SK-N-SH (cell line): ENCODE results near the gene ME1. TPM values are rescaled to one million over a fixed set of nuclear protein-coding genes. Genes with fewer than 3 reads are reported as not detected.

Experiments used
- CTCF ChIA-PET: fragments of 300-600, 350-600 bp; formaldehyde crosslinking; extraction: SDS; loops from one replicate; lab custom pipeline; 2021; lab: Yijun Ruan, JAX
- POLR2A ChIA-PET: fragments of 350-600 bp; sonication (Branson Sonifier 250); formaldehyde crosslinking; extraction: SDS; loops from one replicate; lab custom pipeline; 2020; ENCODE audit warnings: antibody characterized with exemption, inconsistent platforms; lab: Yijun Ruan, JAX
- DNase-seq: peaks from one replicate; pipeline ENCODE4 v3.0.0; 2012
- H2AFZ ChIP-seq: fragments of 200-600 bp; sonication (generic); 2 replicates; pipeline ENCODE4 v1.8.1; 2016; ENCODE audit warnings: antibody characterized with exemption, mild to moderate bottlenecking, low read depth
- H3F3A ChIP-seq: fragments of 200-600 bp; sonication (generic); replicated peaks from 2 replicates; pipeline ENCODE3; 2016; ENCODE audit warnings: antibody characterized with exemption, mild to moderate bottlenecking; ENCODE audit not compliant: insufficient read depth
- H3K27ac ChIP-seq, 2 experiments: fragments of 200-500 bp in 1 of 2; fragments of 200-600 bp in 1 of 2; sonication (Bioruptor generic) in 1 of 2; sonication (generic), shearing (Covaris generic) in 1 of 2; 2 replicates each; pipeline versions ENCODE4 v1.5.1 to v1.6.1; 2014 to 2016; ENCODE audit warnings: low read depth in 2 of 2, inconsistent platforms in 1 of 2, low read length in 1 of 2, mild to moderate bottlenecking in 1 of 2, mixed read lengths in 1 of 2
- H3K27me3 ChIP-seq: fragments of 200-600 bp; sonication (generic), shearing (Covaris generic); 2 replicates; pipeline ENCODE4 v1.6.1; 2016; ENCODE audit warnings: mixed run types; ENCODE audit not compliant: insufficient read depth
- H3K36me3 ChIP-seq, 2 experiments: fragments of 200-500 bp in 1 of 2; fragments of 200-600 bp in 1 of 2; sonication (Bioruptor generic) in 1 of 2; sonication (generic) in 1 of 2; replicated peaks in 1 of 2; 2 replicates each; pipeline versions ENCODE3 to v1.5.1; 2014 to 2016; ENCODE audit warnings: low read length in 1 of 2, mild to moderate bottlenecking in 1 of 2; ENCODE audit not compliant: insufficient read depth in 2 of 2, control insufficient read depth in 1 of 2
- H3K4me1 ChIP-seq, 2 experiments: fragments of 200-500 bp in 1 of 2; fragments of 200-600 bp in 1 of 2; sonication (Bioruptor generic) in 1 of 2; sonication (generic), shearing (Covaris generic) in 1 of 2; 2 replicates each; pipeline versions ENCODE4 v1.5.1 to v1.6.1; 2014 to 2016; ENCODE audit warnings: low read depth in 1 of 2, low read length in 1 of 2, mixed run types in 1 of 2; ENCODE audit not compliant: insufficient read depth in 2 of 2, control insufficient read depth in 1 of 2
- H3K4me2 ChIP-seq: fragments of 200-600 bp; sonication (generic), shearing (Covaris generic); 2 replicates; pipeline ENCODE4 v1.6.1; 2017; ENCODE audit warnings: mixed run types
- H3K4me3 ChIP-seq, 2 experiments: fragments of 200-500 bp in 1 of 2; fragments of 200-600 bp in 1 of 2; sonication (Bioruptor generic) in 1 of 2; sonication (generic), shearing (Covaris generic) in 1 of 2; 2 replicates each; pipeline versions ENCODE4 v1.5.1 to v1.8.1; 2014 to 2016; ENCODE audit warnings: low read depth in 2 of 2, inconsistent platforms in 1 of 2, low read length in 1 of 2, mild to moderate bottlenecking in 1 of 2, mixed read lengths in 1 of 2, moderate library complexity in 1 of 2
- H3K79me2 ChIP-seq: fragments of 200-600 bp; sonication (generic); 2 replicates; pipeline ENCODE4 v1.8.1; 2017; ENCODE audit warnings: mild to moderate bottlenecking; ENCODE audit not compliant: insufficient read depth
- H3K9ac ChIP-seq: fragments of 200-600 bp; sonication (generic); 2 replicates; pipeline ENCODE4 v1.6.1; 2017; ENCODE audit warnings: mixed run types
- H3K9me2 ChIP-seq: fragments of 200-600 bp; sonication (generic); 2 replicates; pipeline ENCODE4 v1.6.1; 2017; ENCODE audit warnings: mixed run types
- H3K9me3 ChIP-seq: fragments of 200-600 bp; sonication (generic); 2 replicates; pipeline ENCODE4 v1.6.1; 2017; ENCODE audit warnings: mixed run types, mild to moderate bottlenecking, moderate library complexity
- H4K20me1 ChIP-seq: fragments of 200-600 bp; sonication (generic); 2 replicates; pipeline ENCODE4 v1.6.1; 2017; ENCODE audit warnings: mild to moderate bottlenecking, mixed run types; ENCODE audit not compliant: insufficient read depth
- ELF1 ChIP-seq: IDR thresholded peaks from 2 replicates; pipeline ENCODE4 v1.4.0; 2012
- FOXJ3 ChIP-seq: sonication (generic); formaldehyde crosslinking; IDR thresholded peaks from 2 replicates; pipeline ENCODE4 v1.5.1; 2020; ENCODE audit warnings: mild to moderate bottlenecking, missing genetic modification reagents
- FOXM1 ChIP-seq: IDR thresholded peaks from 2 replicates; pipeline ENCODE4 v1.4.0; 2012; ENCODE audit warnings: low read depth, mild to moderate bottlenecking
- GATA2 ChIP-seq: sonication (generic); formaldehyde crosslinking; IDR thresholded peaks from 2 replicates; pipeline ENCODE4 v1.5.0; 2020; ENCODE audit warnings: mild to moderate bottlenecking, missing genetic modification reagents
- JUND ChIP-seq: IDR thresholded peaks from 2 replicates; pipeline ENCODE4 v1.4.0; 2012
- MEF2A ChIP-seq: IDR thresholded peaks from 2 replicates; pipeline ENCODE4 v1.4.0; 2012; ENCODE audit warnings: low read depth, borderline replicate concordance
- MXI1 ChIP-seq: IDR thresholded peaks from 2 replicates; pipeline ENCODE4 v1.6.1; 2012; ENCODE audit warnings: mild to moderate bottlenecking, low read depth, low read length, improper control_type of control experiment
- NFIC ChIP-seq: IDR thresholded peaks from 2 replicates; pipeline ENCODE4 v1.4.0; 2012; ENCODE audit warnings: borderline replicate concordance
- RFX5 ChIP-seq: IDR thresholded peaks from 2 replicates; pipeline ENCODE4 v1.6.1; 2012; ENCODE audit warnings: mild to moderate bottlenecking, improper control_type of control experiment, low read length
- TEAD4 ChIP-seq: IDR thresholded peaks from 2 replicates; pipeline ENCODE4 v1.4.0; 2012; ENCODE audit warnings: mild to moderate bottlenecking, borderline replicate concordance; ENCODE audit not compliant: insufficient read depth
- WGBS: methylation state at CpG from one replicate; pipeline ENCODE4 v1.1.6; 2017; ENCODE audit warnings: low lambda C conversion rate; 5-methylcytosine and 5-hydroxymethylcytosine counted together
- polyA plus RNA-seq, 3 experiments: library from polyadenylated mRNA; depleted of rRNA; stranded (reverse); fragments of >200 nt; gene quantifications; 2 replicates each; pipeline ENCODE4 v1.2.3, GENCODE V29; 2012
- TF ChIP-seq, protein P1 (sequence below): IDR thresholded peaks from 2 replicates; pipeline ENCODE4 v1.4.0; 2012; ENCODE audit warnings: low read depth, borderline replicate concordance
- TF ChIP-seq, protein P2 (sequence below): IDR thresholded peaks from 2 replicates; pipeline ENCODE4; 2012
- TF ChIP-seq, protein P3 (sequence below): IDR thresholded peaks from 2 replicates; pipeline ENCODE4 v1.6.1; 2012; ENCODE audit warnings: mild to moderate bottlenecking, low read depth, low read length, moderate library complexity
- TF ChIP-seq, protein P4 (sequence below): IDR thresholded peaks from 2 replicates; pipeline ENCODE4 v1.4.0; 2012; ENCODE audit warnings: low read depth

ME1 gene
- polyA plus RNA-seq, 1 of the 3 experiments (the other 2 are of a cell fraction): 4.9 TPM

DNA sequence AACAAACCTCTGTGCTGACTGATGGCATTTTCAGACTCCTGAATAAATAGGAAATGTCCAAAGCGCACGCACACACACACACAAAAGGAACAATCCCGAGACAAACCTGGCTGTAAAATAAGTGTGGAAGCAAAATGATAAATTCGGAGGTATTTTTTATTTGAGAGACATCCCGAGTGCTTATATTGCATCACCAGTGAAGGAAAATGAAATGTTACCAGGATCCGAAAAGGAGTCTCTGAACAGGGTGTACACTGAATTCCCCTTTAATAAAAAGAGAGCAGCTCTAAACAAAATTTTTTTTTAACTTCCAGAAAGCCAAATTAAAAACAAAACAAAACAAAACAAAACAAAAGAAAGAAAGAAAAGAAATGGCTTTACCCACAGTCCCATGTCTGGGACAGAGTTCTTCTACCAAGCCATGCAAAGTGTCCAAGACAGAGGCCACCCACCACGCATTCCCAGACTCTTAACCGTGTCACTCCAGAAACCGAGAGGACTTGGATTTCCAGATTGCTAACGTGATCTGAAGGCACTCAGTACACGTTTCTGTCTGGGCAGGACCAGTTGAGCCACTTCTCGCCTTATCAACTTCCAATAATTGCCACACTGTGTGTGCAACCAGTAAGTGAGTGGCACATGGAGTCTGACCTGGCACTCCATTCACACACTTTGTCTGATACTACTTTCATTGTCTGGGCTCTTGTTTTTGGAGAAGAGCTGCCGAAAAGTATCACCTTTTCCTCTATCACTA lies 817 bp downstream of the ME1 start:
- CTCF ChIA-PET: interaction anchor here (0.6 to 1.5 kb wide), 4 partner anchors 10 to 1080 kb away, joined by 3 to 5 read pairs (median 4); no protein-coding TSS in a partner anchor
- Histone ChIP-seq H3K79me2 (peaks cover 10% of the 10 kb centered on the region), H4K20me1 (no peaks in the 10 kb centered on the region), H3K9me2 (no peaks in the 10 kb centered on the region), H3K9me3 (no peaks in the 10 kb centered on the region), H3K4me2 (peak overlapping the region; percentile 99), H2AFZ (peak overlapping the region; percentile 98), H3K4me1 (peaks cover 0 to 5% of the 10 kb centered on the region in 2 experiments; a peak in 3 of 4 replicates), H3K27me3 (no peaks in the 10 kb centered on the region), H3K9ac (peak overlapping the region; percentile 86), H3K4me3 (peak overlapping the region; percentile 86), H3K36me3 (peaks cover 0 to 8% of the 10 kb centered on the region in 2 experiments), H3K27ac (peak overlapping the region; percentile 40 to 77; a peak in 3 of 4 replicates), H3F3A (peaks cover 4% of the 10 kb centered on the region)
- DNase-seq: peak; percentile 50
- WGBS: 17% methylated on average over 13 of the region's 13 CpGs
- POLR2A ChIA-PET: interaction anchor here (0.6 kb wide), 1 partner anchor 11 kb away, joined by 3 read pairs; no protein-coding TSS in a partner anchor
- no peak for TF ChIP-seq RFX5
- no peak for TF ChIP-seq NFIC
- no peak for TF ChIP-seq TEAD4
- TF ChIP-seq, protein P1, sequence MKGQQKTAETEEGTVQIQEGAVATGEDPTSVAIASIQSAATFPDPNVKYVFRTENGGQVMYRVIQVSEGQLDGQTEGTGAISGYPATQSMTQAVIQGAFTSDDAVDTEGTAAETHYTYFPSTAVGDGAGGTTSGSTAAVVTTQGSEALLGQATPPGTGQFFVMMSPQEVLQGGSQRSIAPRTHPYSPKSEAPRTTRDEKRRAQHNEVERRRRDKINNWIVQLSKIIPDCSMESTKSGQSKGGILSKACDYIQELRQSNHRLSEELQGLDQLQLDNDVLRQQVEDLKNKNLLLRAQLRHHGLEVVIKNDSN: no peak
- TF ChIP-seq ELF1: no peak
- no peak for TF ChIP-seq FOXJ3 (CRISPR knock-in tag)
- no peak for TF ChIP-seq FOXM1
- TF ChIP-seq GATA2: no peak
- no peak for TF ChIP-seq MXI1
- TF ChIP-seq, protein P2, sequence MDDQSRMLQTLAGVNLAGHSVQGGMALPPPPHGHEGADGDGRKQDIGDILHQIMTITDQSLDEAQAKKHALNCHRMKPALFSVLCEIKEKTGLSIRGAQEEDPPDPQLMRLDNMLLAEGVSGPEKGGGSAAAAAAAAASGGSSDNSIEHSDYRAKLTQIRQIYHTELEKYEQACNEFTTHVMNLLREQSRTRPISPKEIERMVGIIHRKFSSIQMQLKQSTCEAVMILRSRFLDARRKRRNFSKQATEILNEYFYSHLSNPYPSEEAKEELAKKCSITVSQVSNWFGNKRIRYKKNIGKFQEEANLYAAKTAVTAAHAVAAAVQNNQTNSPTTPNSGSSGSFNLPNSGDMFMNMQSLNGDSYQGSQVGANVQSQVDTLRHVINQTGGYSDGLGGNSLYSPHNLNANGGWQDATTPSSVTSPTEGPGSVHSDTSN: no peak
- TF ChIP-seq, protein P3, sequence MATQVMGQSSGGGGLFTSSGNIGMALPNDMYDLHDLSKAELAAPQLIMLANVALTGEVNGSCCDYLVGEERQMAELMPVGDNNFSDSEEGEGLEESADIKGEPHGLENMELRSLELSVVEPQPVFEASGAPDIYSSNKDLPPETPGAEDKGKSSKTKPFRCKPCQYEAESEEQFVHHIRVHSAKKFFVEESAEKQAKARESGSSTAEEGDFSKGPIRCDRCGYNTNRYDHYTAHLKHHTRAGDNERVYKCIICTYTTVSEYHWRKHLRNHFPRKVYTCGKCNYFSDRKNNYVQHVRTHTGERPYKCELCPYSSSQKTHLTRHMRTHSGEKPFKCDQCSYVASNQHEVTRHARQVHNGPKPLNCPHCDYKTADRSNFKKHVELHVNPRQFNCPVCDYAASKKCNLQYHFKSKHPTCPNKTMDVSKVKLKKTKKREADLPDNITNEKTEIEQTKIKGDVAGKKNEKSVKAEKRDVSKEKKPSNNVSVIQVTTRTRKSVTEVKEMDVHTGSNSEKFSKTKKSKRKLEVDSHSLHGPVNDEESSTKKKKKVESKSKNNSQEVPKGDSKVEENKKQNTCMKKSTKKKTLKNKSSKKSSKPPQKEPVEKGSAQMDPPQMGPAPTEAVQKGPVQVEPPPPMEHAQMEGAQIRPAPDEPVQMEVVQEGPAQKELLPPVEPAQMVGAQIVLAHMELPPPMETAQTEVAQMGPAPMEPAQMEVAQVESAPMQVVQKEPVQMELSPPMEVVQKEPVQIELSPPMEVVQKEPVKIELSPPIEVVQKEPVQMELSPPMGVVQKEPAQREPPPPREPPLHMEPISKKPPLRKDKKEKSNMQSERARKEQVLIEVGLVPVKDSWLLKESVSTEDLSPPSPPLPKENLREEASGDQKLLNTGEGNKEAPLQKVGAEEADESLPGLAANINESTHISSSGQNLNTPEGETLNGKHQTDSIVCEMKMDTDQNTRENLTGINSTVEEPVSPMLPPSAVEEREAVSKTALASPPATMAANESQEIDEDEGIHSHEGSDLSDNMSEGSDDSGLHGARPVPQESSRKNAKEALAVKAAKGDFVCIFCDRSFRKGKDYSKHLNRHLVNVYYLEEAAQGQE: no peak
- TF ChIP-seq, protein P4, sequence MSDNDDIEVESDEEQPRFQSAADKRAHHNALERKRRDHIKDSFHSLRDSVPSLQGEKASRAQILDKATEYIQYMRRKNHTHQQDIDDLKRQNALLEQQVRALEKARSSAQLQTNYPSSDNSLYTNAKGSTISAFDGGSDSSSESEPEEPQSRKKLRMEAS: no peak
- TF ChIP-seq MEF2A: no peak
- TF ChIP-seq JUND: no peak
